Right ventricle myocardium inferior (tissue), 1 donor: Measurements from ENCODE around the gene OTUB1. TPM values are rescaled to one million over a fixed set of nuclear protein-coding genes. Genes with fewer than 3 reads are reported as not detected.
A peak's percentile ranks its signal among the peaks of the same experiment; 100 is the strongest.
"Not testable (repeated sequence)": the region's sequence is repeated elsewhere in the genome, so short reads cannot be mapped to it uniquely, and the experiment has no call there.

Experiments
- ATAC-seq: fragments of 200-7000 bp; cut with Tn5 transposase; one replicate; pipeline ENCODE4 v1.9.1; 2020; ENCODE audit warnings: mild to moderate bottlenecking, moderate library complexity
- DNase-seq: peaks from one replicate; pipeline ENCODE4 v3.0.0; 2021; ENCODE audit errors: missing footprints
- intact Hi-C: fragments of 100-400 bp; cut with DNase I; formaldehyde crosslinking; loops from one replicate; pipeline ENCODE4 v1.11.0; 2022
- long read RNA-seq: library from polyadenylated mRNA; unstranded; transcript quantifications from one replicate; pipeline ENCODE4 v2.0.0, GENCODE V29; 2021
- total RNA-seq: library from RNA; stranded (reverse); fragmentation: NEBNext Ultra II Directional; extraction: Animal tissue kit (Norgen Biotek cat#: 25700); gene quantifications from one replicate; pipeline ENCODE4 v1.2.1, GENCODE V29; 2021
- donor health status: DM: no; HTN: yes; CAD: no; lungs with severe emphysema.

The OTUB1 gene, protein sequence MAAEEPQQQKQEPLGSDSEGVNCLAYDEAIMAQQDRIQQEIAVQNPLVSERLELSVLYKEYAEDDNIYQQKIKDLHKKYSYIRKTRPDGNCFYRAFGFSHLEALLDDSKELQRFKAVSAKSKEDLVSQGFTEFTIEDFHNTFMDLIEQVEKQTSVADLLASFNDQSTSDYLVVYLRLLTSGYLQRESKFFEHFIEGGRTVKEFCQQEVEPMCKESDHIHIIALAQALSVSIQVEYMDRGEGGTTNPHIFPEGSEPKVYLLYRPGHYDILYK
- total RNA-seq, result 55.6 TPM
- long read RNA-seq, transcript OTUB1-209 (7 exons, 1,729 nt), result major isoform, 64 of 84 reads
- long read RNA-seq, transcript OTUB1-201 (6 exons, 2,493 nt), result minor isoform, 8 of 84 reads
- long read RNA-seq, partial matches to known transcripts, result 0 of 84 reads
- long read RNA-seq, other reads (novel, unspliced or antisense), result 12 of 84 reads

DNA sequence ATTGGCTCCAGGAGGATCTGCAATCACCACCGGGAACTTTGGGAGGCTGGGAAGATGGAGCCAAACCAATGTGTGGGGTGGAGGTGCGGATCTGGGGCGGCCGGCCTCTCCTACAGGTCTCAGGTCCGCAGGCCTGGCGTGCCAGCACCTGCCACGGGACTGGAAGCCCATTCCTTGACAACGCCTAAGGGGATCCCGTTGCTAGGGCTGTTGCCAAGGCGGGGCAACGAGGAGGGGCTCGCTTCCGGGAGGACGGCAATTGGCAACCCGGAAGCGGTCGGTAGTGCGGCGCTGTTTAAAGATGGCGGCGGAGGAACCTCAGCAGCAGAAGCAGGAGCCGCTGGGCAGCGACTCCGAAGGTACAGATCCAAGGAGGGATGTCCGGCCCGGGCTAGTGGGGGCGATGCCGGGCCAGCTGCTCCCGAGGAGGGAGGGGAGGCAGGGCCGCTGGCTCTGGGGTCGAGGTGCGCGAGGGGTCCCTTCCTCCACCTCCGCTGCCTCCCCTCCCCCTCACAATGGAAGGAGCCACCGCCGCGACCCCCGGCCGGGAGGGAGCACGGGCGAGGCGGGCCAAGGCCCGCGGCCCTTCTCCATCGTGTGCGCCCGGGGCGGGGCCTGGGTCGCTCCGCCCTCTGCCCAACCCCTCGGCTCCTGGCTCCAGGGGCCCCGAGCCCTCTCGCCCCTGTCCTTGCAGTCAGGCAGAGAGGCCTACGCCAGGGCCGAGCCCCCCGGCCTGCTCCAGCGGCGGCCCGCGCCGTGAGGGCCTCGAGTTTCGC is at the start of gene OTUB1:
OTUB1 (plus strand) TSS at position 283 of the 776 bp plus-strand sequence; CDS start at position 302, 19 bp downstream.
- DNase-seq (peak; percentile 95), ATAC-seq (peak; percentile 94)
- intact Hi-C loops, result no loop called here

- no peak for ATAC-seq
- no peak for DNase-seq
- intact Hi-C loops, result loop anchor here (1.0 to 2.0 kb wide), 2 partner anchors 21 to 65 kb away; partner anchors contain the start of gene RCOR2
Measured at GRCh38 chr11:63937713-63938478, 48.3 kb upstream of the OTUB1 start.

DNA sequence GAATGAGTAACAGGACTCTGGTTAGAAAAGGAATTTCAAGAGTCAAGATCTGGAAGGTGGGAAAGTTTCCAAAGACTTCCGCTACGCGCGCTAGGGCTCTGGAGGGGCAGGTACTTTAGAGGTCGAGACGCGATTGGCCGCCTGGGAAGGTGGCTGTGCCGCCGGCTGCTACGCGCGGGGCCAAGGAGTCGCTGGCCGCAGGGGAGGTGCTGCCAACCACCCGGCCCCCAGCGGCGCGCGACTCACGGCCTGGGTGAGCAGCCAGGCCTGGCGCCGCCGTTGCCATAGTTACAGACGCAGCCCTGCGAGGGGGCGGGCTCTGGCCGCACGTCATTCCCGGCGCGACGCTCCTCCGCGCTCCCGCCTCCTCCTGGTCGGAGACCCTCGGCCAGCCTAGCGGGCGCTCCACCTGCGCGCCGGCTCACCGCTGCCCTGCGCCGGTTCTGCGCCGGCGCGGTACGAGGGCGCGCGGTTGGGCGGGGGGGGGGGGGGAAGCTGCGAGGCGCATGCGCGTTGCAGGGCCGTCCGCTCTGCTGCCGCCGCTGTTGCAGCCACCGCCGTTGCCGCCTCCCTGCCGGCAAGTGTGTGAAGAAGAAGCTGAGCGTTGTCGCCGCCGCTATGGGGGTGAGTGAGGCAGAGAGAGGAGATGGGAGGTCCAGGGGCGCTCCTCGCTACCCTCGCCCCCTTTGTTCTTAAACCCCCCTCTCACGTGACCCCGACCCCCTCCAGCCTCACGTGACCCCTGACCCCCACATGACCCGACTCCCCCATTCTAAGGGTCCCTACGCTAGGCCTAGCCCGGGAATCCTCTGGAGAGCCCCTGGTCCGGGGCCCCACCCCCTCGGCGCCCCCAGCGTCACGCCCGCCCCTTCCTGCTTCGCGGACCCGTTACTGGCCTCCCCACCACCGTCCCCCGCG is 47.5 kb upstream of the OTUB1 start, which contains the start of gene NAA40:
NAA40 (plus strand) TSS at position 524 of the 918 bp plus-strand sequence; CDS start at position 619, 95 bp downstream.
- intact Hi-C loops, result loop anchor here (1.0 to 2.0 kb wide), 2 partner anchors 21 to 66 kb away; partner anchors contain the start of gene RCOR2
- DNase-seq (peak; percentile 95), ATAC-seq (peak; percentile 93)

DNA sequence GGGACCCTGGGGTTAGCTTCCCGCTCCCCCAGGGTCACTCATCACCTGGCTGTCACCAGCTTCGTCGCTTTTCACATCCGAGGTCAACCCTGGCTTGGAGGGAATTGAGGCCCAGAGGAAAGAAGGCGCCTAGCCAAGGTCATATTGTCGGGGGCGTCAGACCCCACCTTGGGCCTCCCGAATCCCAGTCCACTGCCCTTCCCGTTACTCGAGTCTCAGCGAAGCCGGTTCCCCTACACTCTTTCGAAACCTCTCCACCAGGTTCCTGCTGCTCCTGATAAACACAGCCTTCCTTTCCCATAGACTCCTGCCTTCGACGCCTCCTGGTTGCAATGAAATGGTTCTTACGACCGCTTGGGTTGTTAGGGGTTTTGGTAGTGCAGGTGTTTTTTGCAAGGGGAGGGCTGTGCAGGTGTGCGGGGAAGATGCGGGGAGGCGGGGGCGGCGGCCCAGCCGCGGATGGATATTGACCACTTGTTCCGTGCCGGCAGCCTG is 46.8 kb upstream of the OTUB1 start:
- no peak for ATAC-seq
- no peak for DNase-seq
- intact Hi-C loops, result loop anchor here (2.0 kb wide), 1 partner anchor 67 kb away; no protein-coding TSS in a partner anchor

- DNase-seq (no peak), ATAC-seq (no peak)
- intact Hi-C loops, result loop anchor here (5.0 kb wide), 1 partner anchor 33 kb away; no protein-coding TSS in a partner anchor
Measured at GRCh38 chr11:63940786-63941185, 45.5 kb upstream of the OTUB1 start.

DNA sequence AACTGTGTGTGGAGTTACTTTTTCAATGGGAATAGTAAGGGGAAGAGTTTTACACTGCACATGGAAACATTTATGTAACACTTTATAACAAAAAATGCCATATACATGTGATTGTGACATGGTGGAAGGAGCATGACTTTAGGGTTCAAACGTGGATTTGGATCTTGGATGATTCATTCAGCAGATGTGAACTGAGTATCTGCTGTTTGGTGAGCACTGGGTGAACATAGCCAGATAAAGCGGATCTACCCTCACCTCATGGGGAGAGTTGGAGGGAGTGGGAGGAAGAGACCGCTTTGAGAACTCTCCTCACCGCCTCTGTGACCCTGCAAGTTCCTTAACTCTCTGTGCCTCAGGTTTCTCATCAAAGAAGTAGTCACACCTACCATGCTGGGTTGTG is 44.3 kb upstream of the OTUB1 start:
- DNase-seq (no peak), ATAC-seq (no peak)
- intact Hi-C loops, result loop anchor here (5.0 kb wide), 1 partner anchor 35 kb away; no protein-coding TSS in a partner anchor

DNA sequence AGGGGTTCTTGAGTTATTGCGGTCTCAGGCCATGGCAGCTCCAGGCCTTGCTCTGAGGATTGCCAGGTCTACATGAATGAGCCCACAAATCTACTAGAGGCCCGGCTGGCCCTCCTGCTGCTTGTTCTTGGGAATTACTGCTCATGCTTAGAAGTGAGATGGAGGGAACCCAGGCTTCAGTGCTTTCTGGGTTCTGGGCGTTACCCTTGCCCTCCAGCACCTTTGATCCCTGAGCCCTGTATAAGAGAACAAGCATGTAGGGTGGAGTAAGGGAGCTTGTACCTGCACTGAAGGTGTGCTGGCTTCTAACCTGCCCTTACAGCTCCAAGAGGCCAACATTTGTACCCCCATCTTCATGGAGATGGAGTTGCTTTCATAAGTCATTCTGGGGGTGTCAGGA is 43.4 kb upstream of the OTUB1 start:
- DNase-seq (no peak), ATAC-seq (no peak)
- intact Hi-C loops, result loop anchor here (5.0 kb wide), 1 partner anchor 36 kb away; no protein-coding TSS in a partner anchor

DNA sequence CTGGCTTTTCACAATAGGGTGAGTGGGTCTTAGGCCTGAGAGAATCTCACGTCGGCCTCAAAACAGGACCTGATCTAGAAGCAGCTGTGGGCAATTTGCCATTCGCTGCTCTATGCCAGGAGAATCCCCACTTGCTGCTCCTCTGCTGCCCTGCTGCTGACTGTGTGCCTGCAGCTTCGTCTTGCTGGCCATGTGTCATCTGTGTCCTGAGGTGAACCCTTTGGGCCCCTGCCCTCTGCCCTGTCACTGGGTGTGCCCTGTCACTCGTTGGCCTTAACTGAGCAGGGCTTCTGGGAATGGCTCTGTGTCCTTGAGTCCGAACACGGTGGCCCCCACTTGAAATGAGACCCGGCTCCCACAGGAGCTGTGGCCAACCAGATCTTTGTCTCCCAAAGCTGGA is 41.3 kb upstream of the OTUB1 start:
- intact Hi-C loops, result loop anchor here (5.0 kb wide), 2 partner anchors 38 to 178 kb away; partner anchors contain the start of gene ZFTA
- ATAC-seq, result peak; percentile 73
- no peak for DNase-seq

DNA sequence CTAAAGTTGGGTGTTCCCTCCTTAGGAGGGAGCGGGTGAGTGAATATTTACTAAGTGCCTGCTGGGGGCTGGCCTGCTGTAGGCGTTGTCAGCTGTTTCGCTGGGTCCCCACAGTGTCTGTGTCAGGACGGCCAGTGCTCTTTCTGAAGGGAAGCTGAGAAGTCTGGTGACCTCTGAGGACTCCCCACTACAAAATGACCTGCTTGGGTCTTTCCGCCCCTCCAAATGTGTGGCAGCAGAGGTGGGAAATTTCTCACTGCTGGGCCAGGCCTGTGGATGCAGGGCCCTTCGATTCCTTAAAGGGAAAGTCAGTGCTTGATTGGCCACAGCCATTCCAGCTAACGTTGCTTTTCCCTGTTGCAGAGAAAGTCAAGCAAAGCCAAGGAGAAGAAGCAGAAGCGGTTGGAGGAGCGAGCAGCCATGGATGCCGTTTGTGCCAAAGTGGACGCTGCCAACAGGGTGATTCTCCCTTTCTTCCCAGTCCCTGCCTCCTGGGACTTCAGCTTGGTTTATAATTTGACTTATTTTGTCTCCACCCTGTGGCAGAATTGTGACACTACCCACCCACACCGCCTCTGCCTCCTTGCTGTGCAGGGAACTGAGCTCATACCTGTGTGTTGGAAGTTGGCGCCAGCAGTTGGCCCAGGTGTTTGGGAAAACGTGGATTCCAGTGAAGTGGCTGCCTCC is 40.6 kb upstream of the OTUB1 start:
- ATAC-seq (peak; percentile 84), DNase-seq (peak; percentile 71)
- intact Hi-C loops, result loop anchor here (1.0 to 5.0 kb wide), 2 partner anchors 108 to 178 kb away; partner anchors contain the start of gene ZFTA

DNA sequence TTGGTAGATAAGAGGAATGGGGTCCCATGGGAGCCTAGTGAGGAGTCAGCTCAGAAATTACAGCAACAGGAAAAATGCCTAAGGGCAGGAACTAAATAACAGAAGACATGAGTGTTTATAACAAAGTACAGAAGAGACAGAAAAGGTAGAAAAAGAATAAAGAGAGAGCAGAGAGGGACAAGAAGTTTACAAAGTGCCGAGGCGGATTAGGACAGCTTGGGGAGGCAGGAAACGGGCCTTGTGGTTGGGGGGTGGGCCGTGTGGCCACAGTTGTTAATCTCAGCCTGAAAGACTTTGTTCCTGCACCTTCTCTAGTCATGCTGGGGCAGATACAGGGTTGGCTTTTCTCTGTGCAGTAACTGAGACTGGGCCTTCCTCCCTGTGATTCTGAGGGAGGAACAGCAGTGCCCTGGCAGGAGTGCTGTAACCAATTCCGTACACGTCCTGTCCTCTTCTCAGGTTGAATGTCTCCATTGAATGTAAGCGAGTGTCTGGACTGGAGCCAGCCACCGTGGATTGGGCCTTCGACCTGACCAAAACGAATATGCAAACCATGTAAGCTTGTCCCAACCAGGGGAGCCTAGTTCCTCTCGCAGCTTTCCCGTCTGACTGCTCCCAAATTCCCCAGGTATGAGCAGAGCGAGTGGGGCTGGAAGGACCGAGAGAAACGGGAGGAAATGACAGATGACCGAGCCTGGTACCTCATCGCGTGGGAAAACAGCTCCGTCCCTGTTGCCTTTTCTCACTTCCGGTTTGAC is 34.3 kb upstream of the OTUB1 start:
- DNase-seq (no peak), ATAC-seq (no peak)
- intact Hi-C loops, result no loop called here

DNA sequence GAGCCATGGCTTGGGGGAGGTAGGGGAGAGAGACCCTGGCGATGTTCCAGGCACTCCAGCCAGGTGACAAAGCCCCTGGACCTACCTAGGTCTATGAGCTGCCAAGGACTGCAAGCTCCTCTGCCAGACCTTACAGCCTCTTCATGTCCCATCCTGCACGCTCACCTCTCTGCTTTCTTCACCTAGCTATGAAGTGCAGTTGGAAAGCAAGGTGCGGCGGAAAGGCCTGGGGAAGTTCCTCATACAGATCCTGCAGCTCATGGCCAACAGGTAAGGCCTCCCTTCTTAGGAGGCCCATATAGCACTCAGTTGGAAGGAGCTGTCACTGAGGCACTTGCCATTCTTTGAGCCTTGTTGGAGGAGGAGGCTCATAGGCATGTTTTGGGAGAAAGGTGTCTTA is 33.7 kb upstream of the OTUB1 start:
- intact Hi-C loops, result no loop called here
- DNase-seq (no peak), ATAC-seq (no peak)

DNA sequence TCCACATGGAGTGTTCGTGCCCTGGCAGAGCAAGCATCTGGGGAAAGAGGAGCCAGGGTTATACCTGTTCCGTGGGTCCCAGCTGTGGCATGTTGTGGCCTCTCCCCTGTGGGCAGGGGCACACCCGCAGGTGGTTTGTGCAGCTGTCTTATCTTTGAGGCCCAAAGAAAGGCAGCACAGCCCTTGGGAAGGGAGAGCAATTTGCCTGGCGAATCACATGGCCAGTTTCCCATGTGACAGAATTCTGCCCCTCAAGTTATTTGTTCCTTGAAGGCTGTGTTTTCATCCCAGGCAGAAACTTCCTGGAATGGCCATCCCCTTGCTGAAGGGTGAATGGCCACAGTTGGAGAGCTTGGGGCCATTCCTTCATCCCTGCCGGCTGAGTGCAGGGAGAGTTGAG is 28.2 kb upstream of the OTUB1 start:
- no peak for DNase-seq
- intact Hi-C loops, result no loop called here
- ATAC-seq, result no peak

DNA sequence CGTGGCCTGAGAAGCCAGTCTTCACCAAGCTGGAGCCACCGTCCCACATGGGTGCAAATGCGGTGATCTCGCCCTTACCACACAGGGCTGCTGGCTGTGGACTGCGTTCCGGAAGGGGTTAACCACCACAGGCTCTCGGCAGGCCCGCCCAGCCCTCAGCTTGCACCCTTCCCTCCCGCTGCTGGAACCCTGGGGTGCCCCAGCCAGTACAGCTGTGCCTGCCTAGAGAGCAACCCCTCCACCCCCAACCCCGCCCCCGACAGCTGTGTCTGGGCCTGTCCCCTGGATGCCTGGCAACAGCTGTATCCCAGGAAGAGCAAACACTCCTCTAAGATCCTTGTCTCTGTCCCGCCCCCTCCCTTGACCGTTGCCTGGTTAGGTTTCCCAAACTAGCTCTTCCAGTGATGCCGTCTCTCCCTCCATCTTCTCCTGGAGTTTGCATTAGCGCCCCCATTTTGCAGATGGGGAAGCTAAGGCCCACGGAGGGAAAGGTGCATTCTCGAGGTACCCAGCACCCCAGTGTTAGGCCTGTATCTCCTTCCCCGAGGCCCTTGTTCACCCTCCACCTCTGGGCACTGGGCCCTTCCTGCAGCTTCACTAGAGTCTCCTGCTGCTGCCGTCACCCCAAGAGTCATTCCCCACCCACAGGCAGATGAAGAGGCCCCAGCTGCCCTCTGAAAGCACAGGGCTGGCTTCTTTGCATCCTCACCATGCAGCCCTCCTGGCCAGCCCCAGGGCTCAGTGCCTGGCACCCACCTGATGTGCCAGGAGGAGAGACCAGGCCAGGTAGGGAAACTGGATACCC is 24.4 kb upstream of the OTUB1 start:
- intact Hi-C loops, result no loop called here
- DNase-seq, result no peak
- peak; percentile 12 for ATAC-seq

DNA sequence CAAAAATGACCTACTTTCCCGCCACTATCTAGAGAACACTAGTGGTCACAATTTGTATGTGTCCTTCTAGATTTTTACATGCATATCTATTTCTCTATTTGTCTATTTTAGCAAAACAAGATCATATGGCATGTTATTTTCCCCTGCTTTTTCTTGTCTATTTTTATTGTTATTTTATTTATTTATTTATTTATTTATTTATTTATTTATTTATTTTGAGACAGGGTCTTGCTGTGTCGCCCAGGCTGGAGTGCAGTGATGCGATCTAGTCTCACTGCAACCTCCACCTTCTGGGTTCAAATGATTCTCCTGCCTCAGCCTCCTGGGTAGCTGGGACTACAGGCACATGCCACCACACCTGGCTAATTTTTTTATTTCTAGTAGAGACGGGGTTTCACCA is 22.3 kb upstream of the OTUB1 start:
- intact Hi-C loops, DNase-seq, ATAC-seq: not testable (repeated sequence)

GRCh38 chr11:63966444-63966843 is 19.8 kb upstream of the OTUB1 start:
- DNase-seq (no peak), ATAC-seq (no peak)
- intact Hi-C loops, result no loop called here
